CD4-positive, alpha-beta memory T cell (primary cell): ENCODE results near the gene TP63. TPM values are rescaled to one million over a fixed set of nuclear protein-coding genes. Genes with fewer than 3 reads are reported as not detected.

ENCODE experiments used
- CTCF ChIA-PET: fragments of 350-600 bp; sonication (Branson Sonifier 250); formaldehyde crosslinking; loops from one replicate; lab custom pipeline; 2021; ENCODE audit warnings: inconsistent platforms; ENCODE audit not compliant: partially characterized antibody; lab: Charles Lee
- POLR2A ChIA-PET: fragments of 350-600 bp; sonication (Branson Sonifier 250); formaldehyde crosslinking; loops from one replicate; lab custom pipeline; 2021; ENCODE audit not compliant: partially characterized antibody; lab: Charles Lee
- DNase-seq, 5 donors: peaks; one replicate each; pipeline versions ENCODE4 v3.0.0 to v3.0.0-alpha.2; 2020 to 2022; ENCODE audit warnings: mixed read lengths in 1 of 5
- H3K27ac ChIP-seq: one replicate; pipeline ENCODE4 v1.7.0; 2013; ENCODE audit warnings: low read depth, low read length
- H3K27me3 ChIP-seq: 2 replicates; pipeline ENCODE4 v1.7.0; 2013; ENCODE audit warnings: mild to moderate bottlenecking, low read length, moderate library complexity; ENCODE audit not compliant: insufficient read depth
- H3K36me3 ChIP-seq: 2 replicates; pipeline ENCODE4 v1.7.0; 2013; ENCODE audit warnings: mild to moderate bottlenecking, low read length, moderate library complexity; ENCODE audit not compliant: insufficient read depth
- H3K4me1 ChIP-seq: 2 replicates; pipeline ENCODE4 v1.7.0; 2013; ENCODE audit warnings: mild to moderate bottlenecking, low read length, moderate library complexity; ENCODE audit not compliant: insufficient read depth
- H3K4me3 ChIP-seq, 2 donors: one replicate each; pipeline ENCODE4 v1.7.0; 2013; ENCODE audit warnings: low read length in 2 of 2, mild to moderate bottlenecking in 1 of 2
- H3K9me3 ChIP-seq, 2 donors: one replicate each; pipeline ENCODE4 v1.7.0; 2013; ENCODE audit warnings: low read length in 2 of 2, control low read depth in 1 of 2; ENCODE audit not compliant: control insufficient read depth in 1 of 2
- H3K27ac Mint-ChIP-seq, 7 donors: one replicate each; pipeline ENCODE4 v1.8.0; 2020 to 2021; ENCODE audit warnings: mixed read lengths in 7 of 7, mild to moderate bottlenecking in 6 of 7, inconsistent platforms in 3 of 7, moderate library complexity in 3 of 7
- H3K27me3 Mint-ChIP-seq, 2 donors: one replicate each; pipeline ENCODE4 v1.8.0; 2020 to 2021; ENCODE audit warnings: mixed read lengths in 2 of 2
- H3K36me3 Mint-ChIP-seq, 2 donors: one replicate each; pipeline ENCODE4 v1.8.0; 2020 to 2021; ENCODE audit warnings: mixed read lengths in 2 of 2, inconsistent platforms in 1 of 2, mild to moderate bottlenecking in 1 of 2
- H3K4me1 Mint-ChIP-seq, 4 donors: one replicate each; pipeline ENCODE4 v1.8.0; 2020 to 2021; ENCODE audit warnings: mixed read lengths in 4 of 4, mild to moderate bottlenecking in 1 of 4
- H3K4me3 Mint-ChIP-seq, 8 donors: one replicate each; pipeline ENCODE4 v1.8.0; 2020 to 2021; ENCODE audit warnings: mixed read lengths in 8 of 8, mild to moderate bottlenecking in 7 of 8, moderate library complexity in 6 of 8, inconsistent platforms in 3 of 8
- H3K9me3 Mint-ChIP-seq, 8 donors: one replicate each; pipeline ENCODE4 v1.8.0; 2020 to 2021; ENCODE audit warnings: mixed read lengths in 8 of 8, mild to moderate bottlenecking in 5 of 8, inconsistent platforms in 3 of 8, moderate library complexity in 1 of 8
- intact Hi-C: fragments of 100-400 bp; cut with micrococcal nuclease; formaldehyde crosslinking; loops from one replicate; pipeline ENCODE4 v1.15.1; 2023
- polyA plus RNA-seq, 2 donors: library from polyadenylated mRNA; unstranded; fragments of 300-500 nt; fragmentation: Illumina TruSeq; gene quantifications; one replicate each; pipeline ENCODE4 v1.2.3, GENCODE V29; 2021
- total RNA-seq, 2 experiments: library from RNA; stranded (reverse); gene quantifications; one replicate each; pipeline ENCODE4 v1.2.3, GENCODE V29; 2021

Gene TP63
- total and polyA plus RNA-seq, 4 experiments from 2014 or later, result 0.25 to 0.64 (median 0.55) TPM; not detected in 1

DNA sequence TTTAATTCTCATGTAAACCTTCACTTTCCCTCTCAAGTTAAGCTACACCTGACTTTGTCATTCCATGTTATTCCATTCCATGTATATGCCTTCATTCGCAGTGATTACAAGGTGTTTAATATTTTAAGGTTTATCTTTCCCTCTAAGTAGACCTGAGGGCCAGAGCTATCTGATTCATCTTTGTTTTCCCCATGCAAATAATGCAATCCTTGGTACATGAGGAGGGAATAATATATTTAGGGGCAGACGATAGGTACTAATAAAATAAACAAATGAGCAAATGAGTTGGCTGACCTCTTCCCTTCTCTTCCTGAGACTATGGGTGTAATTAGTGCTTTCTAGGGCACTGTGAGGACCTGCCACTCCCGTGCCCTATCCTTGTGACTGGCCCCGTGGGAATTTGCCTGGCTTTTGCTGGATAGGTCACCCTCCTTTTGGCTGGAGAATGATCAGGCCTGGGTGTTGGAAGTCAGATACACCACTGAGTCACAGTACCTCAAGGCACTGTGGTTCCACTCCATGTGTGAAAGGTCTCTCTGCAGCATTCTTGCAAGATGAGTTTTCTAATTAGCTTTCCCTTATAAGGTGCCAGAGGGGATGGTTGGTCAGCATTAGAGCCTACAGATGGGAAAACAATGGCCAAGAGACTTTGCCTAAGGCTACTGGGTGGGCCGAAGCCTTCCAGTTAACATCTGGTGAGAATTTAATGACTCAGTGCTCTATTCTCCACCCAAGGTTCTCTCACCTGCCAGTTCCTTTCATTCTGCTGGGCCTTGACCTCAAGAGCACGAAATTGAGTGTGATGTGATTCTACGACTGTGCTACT lies 306.3 kb downstream of the TP63 start:
- Mint-ChIP-seq H3K4me3 (no peak overlapping the region), H3K36me3 (no peaks in the 10 kb centered on the region), H3K4me1 (no peaks in the 10 kb centered on the region), H3K27me3 (peaks cover 4% of the 10 kb centered on the region in 2 donors), H3K9me3 (peaks cover 0 to 3% (median 0%) of the 10 kb centered on the region in 8 donors), H3K27ac (no peak overlapping the region)
- Histone ChIP-seq H3K4me3 (no peak overlapping the region), H3K36me3 (no peaks in the 10 kb centered on the region), H3K4me1 (no peaks in the 10 kb centered on the region), H3K9me3 (no peaks in the 10 kb centered on the region), H3K27ac (no peak overlapping the region), H3K27me3 (no peaks in the 10 kb centered on the region)
- intact Hi-C loops, result no loop called here
- CTCF ChIA-PET, result interaction anchor here (5.8 kb wide), 1 partner anchor 24 kb away, joined by 35 read pairs; no protein-coding TSS in a partner anchor
- POLR2A ChIA-PET, result no interaction called here
- DNase-seq, result no peak

DNA sequence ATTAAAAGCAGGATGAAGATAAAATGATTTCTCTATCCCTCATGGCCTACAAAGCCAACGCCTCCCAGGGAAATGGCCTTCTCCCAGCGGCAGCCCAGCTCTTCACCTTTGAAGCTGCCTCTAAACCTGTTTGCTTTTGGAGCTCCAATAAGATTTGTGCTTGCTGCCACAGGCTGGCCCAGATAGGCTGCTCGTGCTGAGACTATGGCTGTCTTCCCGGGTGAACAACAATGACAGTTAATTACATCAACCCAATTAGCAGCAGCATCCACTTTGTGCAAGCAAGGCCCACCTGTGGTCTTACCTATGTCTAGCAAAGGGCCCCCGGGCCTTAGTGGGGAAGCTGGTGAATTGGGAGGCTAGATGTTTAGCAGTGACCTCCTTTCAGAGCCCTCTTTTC lies 309.9 kb downstream of the TP63 start:
- Histone ChIP-seq H3K4me1 (no peaks in the 10 kb centered on the region), H3K27ac (no peak overlapping the region), H3K9me3 (no peaks in the 10 kb centered on the region), H3K36me3 (no peaks in the 10 kb centered on the region), H3K27me3 (no peaks in the 10 kb centered on the region), H3K4me3 (no peak overlapping the region)
- no peaks in the 10 kb centered on the region for H3K27me3 Mint-ChIP-seq
- H3K4me1 Mint-ChIP-seq, result no peaks in the 10 kb centered on the region
- intact Hi-C loops, result no loop called here
- DNase-seq, result no peak
- ChIA-PET POLR2A (no interaction called here), CTCF (interaction anchor here (1.4 to 5.8 kb wide), 2 partner anchors 12 to 20 kb away, joined by 3 to 35 read pairs; no protein-coding TSS in a partner anchor)
- H3K4me3 Mint-ChIP-seq, result no peak overlapping the region
- H3K27ac Mint-ChIP-seq, result no peak overlapping the region
- H3K36me3 Mint-ChIP-seq, result no peaks in the 10 kb centered on the region
- peaks cover 0 to 2% (median 0%) of the 10 kb centered on the region in 8 donors for H3K9me3 Mint-ChIP-seq

DNA sequence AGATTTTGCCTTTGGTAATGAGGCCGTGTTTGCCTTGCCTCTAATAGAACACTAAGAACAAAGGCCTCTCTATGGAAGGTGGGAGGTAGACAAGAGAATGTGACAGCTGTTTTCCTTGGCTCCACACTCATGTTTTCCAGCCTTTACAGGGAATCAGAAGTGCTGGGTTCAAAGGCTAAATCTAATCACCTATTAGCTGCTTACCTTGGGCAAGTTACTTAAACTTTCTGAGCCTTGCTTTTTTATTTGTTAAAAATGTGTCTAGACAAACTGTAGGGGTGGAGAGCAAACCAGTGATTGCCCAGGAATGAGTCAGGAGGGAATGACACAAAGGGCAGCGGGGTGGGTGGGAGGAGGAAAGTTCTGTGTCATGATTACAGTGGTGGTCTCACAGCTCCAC lies 310.5 kb downstream of the TP63 start:
- Histone ChIP-seq H3K9me3 (no peaks in the 10 kb centered on the region), H3K36me3 (no peaks in the 10 kb centered on the region), H3K4me1 (no peaks in the 10 kb centered on the region), H3K4me3 (no peak overlapping the region), H3K27ac (no peak overlapping the region), H3K27me3 (no peaks in the 10 kb centered on the region)
- intact Hi-C loops, result no loop called here
- no peak overlapping the region for H3K4me3 Mint-ChIP-seq
- H3K27ac Mint-ChIP-seq, result no peak overlapping the region
- H3K4me1 Mint-ChIP-seq, result no peaks in the 10 kb centered on the region
- no peaks in the 10 kb centered on the region for H3K27me3 Mint-ChIP-seq
- H3K9me3 Mint-ChIP-seq, result peaks cover 0 to 2% (median 0%) of the 10 kb centered on the region in 8 donors
- CTCF ChIA-PET, result interaction anchor here (1.3 to 5.8 kb wide), 3 partner anchors 12 to 669 kb away, joined by 3 to 35 read pairs (median 3); no protein-coding TSS in a partner anchor
- DNase-seq, result no peak
- no peaks in the 10 kb centered on the region for H3K36me3 Mint-ChIP-seq
- POLR2A ChIA-PET, result no interaction called here

DNA sequence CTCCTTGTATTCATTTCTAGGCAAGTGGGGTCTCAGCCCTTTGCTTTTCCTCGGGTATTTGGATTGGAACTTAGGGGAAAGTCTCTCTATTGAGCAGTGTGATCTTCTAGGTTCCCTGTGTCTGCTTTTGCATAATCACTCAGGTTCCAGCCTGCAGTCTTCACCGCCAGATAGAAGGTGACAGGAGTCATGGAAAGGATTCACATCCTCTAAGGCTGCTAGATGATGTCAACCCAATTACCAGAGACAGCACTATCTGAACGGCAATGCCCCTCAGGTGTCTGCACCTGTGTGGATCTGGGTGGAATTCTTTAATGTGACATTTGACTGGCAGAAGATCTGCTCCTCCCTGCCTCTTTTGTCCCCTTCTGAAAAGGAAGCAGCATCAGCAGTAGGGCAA lies 311.8 kb downstream of the TP63 start:
- Histone ChIP-seq H3K27me3 (no peaks in the 10 kb centered on the region), H3K4me1 (no peaks in the 10 kb centered on the region), H3K9me3 (no peaks in the 10 kb centered on the region), H3K36me3 (no peaks in the 10 kb centered on the region), H3K4me3 (no peak overlapping the region), H3K27ac (no peak overlapping the region)
- ChIA-PET POLR2A (no interaction called here), CTCF (interaction anchor here (1.3 to 5.8 kb wide), 2 partner anchors 18 to 670 kb away, joined by 3 to 35 read pairs; no protein-coding TSS in a partner anchor)
- intact Hi-C loops, result no loop called here
- Mint-ChIP-seq H3K4me1 (no peaks in the 10 kb centered on the region), H3K27me3 (no peaks in the 10 kb centered on the region), H3K27ac (no peak overlapping the region), H3K4me3 (no peak overlapping the region), H3K36me3 (no peaks in the 10 kb centered on the region), H3K9me3 (no peaks in the 10 kb centered on the region)
- no peak for DNase-seq

DNA sequence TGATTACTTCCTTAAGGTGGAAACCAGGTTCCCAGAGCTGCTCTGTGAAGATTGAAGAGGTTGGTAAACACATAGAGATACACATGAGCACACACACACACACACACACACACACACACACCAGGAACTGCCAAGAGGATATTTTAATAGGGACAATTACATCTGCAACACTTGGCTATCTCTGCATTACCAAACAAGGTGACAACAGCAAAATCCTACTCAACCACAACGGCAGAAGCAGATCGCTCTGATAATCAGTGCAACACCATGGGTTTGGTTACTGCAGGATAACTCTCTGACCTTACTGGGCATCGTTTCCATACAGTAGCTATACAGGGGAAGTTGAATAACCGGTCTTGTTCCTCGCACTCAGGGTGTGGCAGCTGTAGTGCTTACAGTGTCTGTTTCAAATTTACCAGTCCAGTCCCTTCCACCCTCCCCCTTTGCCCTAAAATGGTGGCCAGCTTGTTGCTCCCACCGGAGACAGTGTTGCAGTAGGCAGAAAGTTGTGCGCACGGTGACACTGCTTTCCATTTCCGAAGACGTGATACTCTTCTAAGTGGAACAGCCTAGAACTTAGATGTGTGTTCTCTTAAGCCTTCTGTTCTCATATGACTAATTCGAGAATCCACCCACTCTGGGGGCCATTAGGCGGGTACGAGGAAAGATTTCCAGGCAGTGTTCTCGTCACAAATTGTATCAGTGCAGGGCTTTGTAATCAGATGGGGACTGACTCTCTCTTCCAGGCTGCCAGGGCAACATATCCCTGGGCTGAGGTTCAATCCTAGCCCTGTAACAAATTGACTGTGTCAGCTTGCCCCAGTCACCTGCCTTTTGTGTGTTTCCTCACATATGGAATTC lies 313.3 kb downstream of the TP63 start:
- Histone ChIP-seq H3K4me1 (peaks cover 6% of the 10 kb centered on the region), H3K27ac (no peak overlapping the region), H3K27me3 (no peaks in the 10 kb centered on the region), H3K4me3 (no peak overlapping the region), H3K9me3 (no peaks in the 10 kb centered on the region), H3K36me3 (no peaks in the 10 kb centered on the region)
- Mint-ChIP-seq H3K4me3 (no peak overlapping the region), H3K36me3 (no peaks in the 10 kb centered on the region), H3K9me3 (no peaks in the 10 kb centered on the region), H3K4me1 (peaks cover 0 to 4% (median 4%) of the 10 kb centered on the region in 4 donors), H3K27ac (no peak overlapping the region), H3K27me3 (no peaks in the 10 kb centered on the region)
- ChIA-PET POLR2A (no interaction called here), CTCF (interaction anchor here (0.7 to 2.5 kb wide), 2 partner anchors 17 to 672 kb away, joined by 3 to 11 read pairs; no protein-coding TSS in a partner anchor)
- intact Hi-C loops, result no loop called here
- DNase-seq, result no peak

DNA sequence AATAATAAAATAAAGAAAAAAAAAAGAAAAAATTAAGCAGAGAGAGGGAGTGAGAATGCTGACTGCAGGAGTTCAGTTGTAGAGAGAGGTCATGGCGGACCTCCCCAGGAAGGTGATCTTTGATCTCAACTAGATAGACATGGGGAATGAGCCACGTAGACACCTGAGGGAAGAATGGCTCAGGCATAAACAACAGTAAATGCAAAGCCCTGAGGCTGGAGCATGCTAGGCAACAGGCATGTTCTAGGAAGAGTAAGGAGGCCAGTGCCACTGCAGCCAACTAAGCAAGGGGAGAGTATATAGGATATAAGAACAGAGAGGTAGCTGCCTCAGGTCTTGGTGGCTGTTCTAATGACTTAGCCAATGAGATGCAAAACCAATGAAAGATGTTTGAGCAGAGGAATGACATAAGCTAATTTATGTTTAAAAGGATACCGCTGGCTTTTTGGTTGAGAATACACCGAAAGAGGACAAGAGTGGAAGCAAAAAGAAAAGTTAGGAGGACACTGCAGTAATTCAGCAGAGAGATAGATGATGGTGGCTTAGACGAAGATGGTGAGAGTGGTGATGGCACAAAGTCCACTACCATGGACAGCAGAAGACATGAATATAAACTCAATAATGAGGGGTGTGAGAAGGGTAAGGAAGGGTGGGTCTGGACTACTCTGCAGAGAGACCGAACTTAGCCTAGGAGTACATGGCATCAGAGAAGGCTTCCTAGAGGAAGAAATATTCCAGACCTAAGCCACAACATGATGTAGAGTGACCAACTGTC lies 314.9 kb downstream of the TP63 start:
- Histone ChIP-seq H3K4me3 (no peak overlapping the region), H3K36me3 (no peaks in the 10 kb centered on the region), H3K27ac (no peak overlapping the region), H3K9me3 (no peaks in the 10 kb centered on the region), H3K4me1 (peaks cover 6% of the 10 kb centered on the region), H3K27me3 (no peaks in the 10 kb centered on the region)
- Mint-ChIP-seq H3K27me3 (no peaks in the 10 kb centered on the region), H3K27ac (no peak overlapping the region), H3K36me3 (no peaks in the 10 kb centered on the region), H3K9me3 (no peaks in the 10 kb centered on the region), H3K4me3 (no peak overlapping the region), H3K4me1 (peaks cover 0 to 4% (median 4%) of the 10 kb centered on the region in 4 donors)
- intact Hi-C loops, result no loop called here
- ChIA-PET CTCF (interaction anchor here (1.0 to 6.4 kb wide), 4 partner anchors 7 to 675 kb away, joined by 3 to 73 read pairs (median 6); no protein-coding TSS in a partner anchor), POLR2A (no interaction called here)
- no peak for DNase-seq
